Measurements from ENCODE around the gene LRBA. TPM values are rescaled to one million over a fixed set of nuclear protein-coding genes. Genes with fewer than 3 reads are reported as not detected.

LRBA gene
- total and polyA plus RNA-seq, 3 donors from 2014 or later: 24.6 to 61.1 (median 60.8) TPM

- Histone ChIP-seq H3K27me3 (no peaks in the 10 kb centered on the region), H3K9me3 (no peaks in the 10 kb centered on the region), H3K4me3 (no peak overlapping the region), H3K4me1 (no peaks in the 10 kb centered on the region), H3K36me3 (ENCODE audit: low read depth, missing control alignments) (no peaks in the 10 kb centered on the region), H3K27ac (no peak overlapping the region)
- TF ChIP-seq CTCF (IDR thresholded peaks at IDR 0.05) (no peak), POLR2A (IDR thresholded peaks at IDR 0.05) (no peak)
- intact Hi-C loops (cut with DNase I; ENCODE audit: low total_unique reads): no loop called here
- WGBS, 2 donors: 96 to 98% methylated on average over 1 of the region's 1 CpG
- DNase-seq: no peak
Measured at GRCh38 chr4:150911326-150911725, 103.8 kb downstream of the LRBA start.

- no peak overlapping the region for H3K27ac ChIP-seq
- H3K36me3 ChIP-seq (ENCODE audit: low read depth, missing control alignments): no peaks in the 10 kb centered on the region
- no peak overlapping the region for H3K4me3 ChIP-seq
- 73 to 77% methylated on average over 3 of the region's 3 CpGs for WGBS, 2 donors
- no peaks in the 10 kb centered on the region for H3K27me3 ChIP-seq
- TF ChIP-seq CTCF (IDR thresholded peaks at IDR 0.05) (no peak), POLR2A (IDR thresholded peaks at IDR 0.05) (no peak)
- H3K9me3 ChIP-seq: no peaks in the 10 kb centered on the region
- no peaks in the 10 kb centered on the region for H3K4me1 ChIP-seq
- DNase-seq: no peak
- intact Hi-C loops (cut with DNase I; ENCODE audit: low total_unique reads): no loop called here
Measured at GRCh38 chr4:150909116-150909515, 106.0 kb downstream of the LRBA start.

- intact Hi-C loops (cut with DNase I; ENCODE audit: low total_unique reads): no loop called here
- WGBS, 2 donors: 37 to 51% methylated on average over 3 of the region's 3 CpGs
Measured at GRCh38 chr4:150906987-150907633, 108.0 kb downstream of the LRBA start.

GRCh38 chr4:150904671-150905070 is 110.4 kb downstream of the LRBA start:
- peak overlapping the region in 1 of 2 donors; percentile 31 for H3K27ac ChIP-seq
- H3K27me3 ChIP-seq: no peaks in the 10 kb centered on the region
- no peak for DNase-seq
- no peak overlapping the region for H3K4me3 ChIP-seq
- TF ChIP-seq CTCF (IDR thresholded peaks at IDR 0.05) (no peak), POLR2A (IDR thresholded peaks at IDR 0.05) (no peak)
- H3K9me3 ChIP-seq: no peaks in the 10 kb centered on the region
- intact Hi-C loops (cut with DNase I; ENCODE audit: low total_unique reads): no loop called here
- H3K4me1 ChIP-seq: no peaks in the 10 kb centered on the region
- 58 to 70% methylated on average over 3 of the region's 3 CpGs for WGBS, 2 donors
- no peaks in the 10 kb centered on the region for H3K36me3 ChIP-seq (ENCODE audit: low read depth, missing control alignments)

More at GRCh38 chr4:150906987-150907633, 108.0 kb downstream of the LRBA start:
- Histone ChIP-seq H3K27ac (no peak overlapping the region), H3K4me3 (no peak overlapping the region), H3K36me3 (ENCODE audit: low read depth, missing control alignments) (no peaks in the 10 kb centered on the region), H3K27me3 (no peaks in the 10 kb centered on the region), H3K4me1 (no peaks in the 10 kb centered on the region), H3K9me3 (no peaks in the 10 kb centered on the region)
- TF ChIP-seq CTCF (IDR thresholded peaks at IDR 0.05) (no peak), POLR2A (IDR thresholded peaks at IDR 0.05) (no peak)
- no peak for DNase-seq

- Histone ChIP-seq H3K27ac (peak overlapping the region in 1 of 2 donors; percentile 31), H3K4me3 (no peak overlapping the region), H3K9me3 (no peaks in the 10 kb centered on the region), H3K4me1 (no peaks in the 10 kb centered on the region), H3K27me3 (no peaks in the 10 kb centered on the region), H3K36me3 (ENCODE audit: low read depth, missing control alignments) (no peaks in the 10 kb centered on the region)
- DNase-seq: no peak
- TF ChIP-seq POLR2A (IDR thresholded peaks at IDR 0.05) (no peak), CTCF (IDR thresholded peaks at IDR 0.05) (no peak)
- WGBS, 2 donors: 83 to 99% methylated on average over 2 of the region's 2 CpGs
- intact Hi-C loops (cut with DNase I; ENCODE audit: low total_unique reads): no loop called here
Measured at GRCh38 chr4:150903603-150904002, 111.5 kb downstream of the LRBA start.

Data from testis (tissue), 3 donors.